GM23338 (cell line): Measurements from ENCODE around the gene MVP. TPM values are rescaled to one million over a fixed set of nuclear protein-coding genes. Genes with fewer than 3 reads are reported as not detected.
A peak's percentile ranks its signal among the peaks of the same experiment; 100 is the strongest.

Experiments used
- ATAC-seq: fragments of 200-7000 bp; cut with Tn5 transposase; 3 replicates; pipeline ENCODE4 v1.9.1; 2020
- DNase-seq: peaks from one replicate; pipeline ENCODE4 v3.0.0-alpha.2; 2015; ENCODE audit warnings: low spot score
- H2AFZ ChIP-seq: fragments of 200-600 bp; sonication (generic); 2 replicates; pipeline ENCODE4 v1.8.0; 2016; ENCODE audit warnings: antibody characterized with exemption, mild to moderate bottlenecking, moderate library complexity
- H3F3A ChIP-seq: fragments of 200-600 bp; sonication (generic); replicated peaks from 2 replicates; pipeline ENCODE4 v1.8.0; 2017; ENCODE audit warnings: antibody characterized with exemption, mixed run types, low read depth
- H3K27ac ChIP-seq: fragments of 200-600 bp; sonication (generic); 2 replicates; pipeline ENCODE4 v1.6.1; 2016; ENCODE audit warnings: low read depth
- H3K27me3 ChIP-seq: fragments of 200-600 bp; sonication (generic); 2 replicates; pipeline ENCODE4 v1.8.0; 2016; ENCODE audit warnings: mild to moderate bottlenecking, mixed run types, moderate library complexity; ENCODE audit not compliant: insufficient read depth
- H3K36me3 ChIP-seq: fragments of 200-600 bp; sonication (generic); 2 replicates; pipeline ENCODE4 v1.8.0; 2016; ENCODE audit warnings: mild to moderate bottlenecking; ENCODE audit not compliant: insufficient read depth
- H3K4me1 ChIP-seq: fragments of 200-600 bp; sonication (generic); 2 replicates; pipeline ENCODE4 v1.8.0; 2016; ENCODE audit warnings: mild to moderate bottlenecking, moderate library complexity; ENCODE audit not compliant: insufficient read depth
- H3K4me2 ChIP-seq: fragments of 200-600 bp; sonication (generic); 2 replicates; pipeline ENCODE4 v1.7.1; 2017; ENCODE audit warnings: mixed run types
- H3K4me3 ChIP-seq: fragments of 200-600 bp; sonication (generic); 2 replicates; pipeline ENCODE4 v1.6.1; 2016; ENCODE audit warnings: mixed run types
- H3K79me2 ChIP-seq: fragments of 200-600 bp; sonication (generic); replicated peaks from 2 replicates; pipeline ENCODE4 v1.8.0; 2017; ENCODE audit warnings: mild to moderate bottlenecking; ENCODE audit not compliant: insufficient read depth
- H3K9me2 ChIP-seq: fragments of 200-600 bp; sonication (generic); 2 replicates; pipeline ENCODE4 v1.8.0; 2017; ENCODE audit not compliant: insufficient read depth
- H4K20me1 ChIP-seq: fragments of 200-600 bp; sonication (generic); replicated peaks from 2 replicates; pipeline ENCODE4 v1.8.0; 2017; ENCODE audit warnings: mild to moderate bottlenecking; ENCODE audit not compliant: insufficient read depth
- H3K27ac Mint-ChIP-seq: 2 replicates; pipeline ENCODE4 v1.8.0; 2020; ENCODE audit warnings: inconsistent platforms, mild to moderate bottlenecking, moderate library complexity, mixed read lengths
- H3K27me3 Mint-ChIP-seq: 3 replicates; pipeline ENCODE4 v1.8.0; 2022; ENCODE audit warnings: low read depth, mild to moderate bottlenecking, moderate library complexity, mixed read lengths, inconsistent platforms; ENCODE audit not compliant: insufficient read depth, poor library complexity
- H3K36me3 Mint-ChIP-seq: 3 replicates; pipeline ENCODE4 v1.8.0; 2021; ENCODE audit warnings: low read depth, mild to moderate bottlenecking, inconsistent platforms, moderate library complexity, mixed read lengths
- H3K4me1 Mint-ChIP-seq: 3 replicates; pipeline ENCODE4 v1.8.0; 2020; ENCODE audit warnings: mild to moderate bottlenecking, inconsistent platforms, mixed read lengths
- H3K4me3 Mint-ChIP-seq: 3 replicates; pipeline ENCODE4 v1.8.0; 2021; ENCODE audit warnings: moderate library complexity, mild to moderate bottlenecking, inconsistent platforms, mixed read lengths
- H3K9me3 Mint-ChIP-seq: 3 replicates; pipeline ENCODE4 v1.8.0; 2020; ENCODE audit warnings: moderate library complexity, mild to moderate bottlenecking, inconsistent platforms, mixed read lengths
- EZH2 ChIP-seq: fragments of 200-600 bp; sonication (generic); IDR thresholded peaks from one replicate; pipeline ENCODE4 v1.8.0; 2017; ENCODE audit warnings: antibody characterized with exemption, mild to moderate bottlenecking, low read depth; ENCODE audit not compliant: unreplicated experiment
- EZH2phosphoT487 ChIP-seq: fragments of 200-600 bp; sonication (generic); IDR thresholded peaks from one replicate; pipeline ENCODE4 v1.8.1; 2018; ENCODE audit warnings: antibody characterized with exemption; ENCODE audit not compliant: unreplicated experiment
- NANOG ChIP-seq: IDR thresholded peaks from 2 replicates; pipeline ENCODE4 v1.6.1; 2016; ENCODE audit warnings: antibody characterized with exemption, borderline replicate concordance
- POLR2AphosphoS5 ChIP-seq: IDR thresholded peaks from 2 replicates; pipeline ENCODE4 v1.6.1; 2016; ENCODE audit warnings: antibody characterized with exemption, low read depth
- polyA plus RNA-seq: library from polyadenylated mRNA; unstranded; fragments of >200 nt; fragmentation: Nextera tagmentation; extraction: Ambion mirVana; gene quantifications from 2 replicates; pipeline ENCODE4 v1.2.1, GENCODE V29; 2016
- total RNA-seq: library from RNA; depleted of rRNA; stranded (reverse); fragments of >200 nt; shearing (Covaris generic); gene quantifications from 2 replicates; pipeline ENCODE4 v1.2.3, GENCODE V29; 2014
- TF ChIP-seq, protein P1 (sequence below), 2 experiments: fragments of 200-600 bp in 1 of 2; sonication (generic) in 1 of 2; conservative IDR thresholded peaks; 2 replicates each; pipeline versions ENCODE4 v1.5.1 to v1.6.1; 2016 to 2017; ENCODE audit warnings: antibody characterized with exemption in 2 of 2, low read depth in 2 of 2, mild to moderate bottlenecking in 2 of 2, moderate library complexity in 1 of 2
- TF ChIP-seq, protein P2 (sequence below): fragments of 250-450 bp; sonication (Bioruptor Pico); IDR thresholded peaks from 2 replicates; pipeline ENCODE4 v1.5.0; 2020; ENCODE audit warnings: mild to moderate bottlenecking, moderate library complexity
- TF ChIP-seq, protein P3 (sequence below): IDR thresholded peaks from one replicate; pipeline ENCODE4 v1.6.1; 2018; ENCODE audit warnings: antibody characterized with exemption; ENCODE audit not compliant: unreplicated experiment

MVP gene
- total and polyA plus RNA-seq, 2 experiments from 2014 or later: 1.4 to 3.7 TPM

DNA sequence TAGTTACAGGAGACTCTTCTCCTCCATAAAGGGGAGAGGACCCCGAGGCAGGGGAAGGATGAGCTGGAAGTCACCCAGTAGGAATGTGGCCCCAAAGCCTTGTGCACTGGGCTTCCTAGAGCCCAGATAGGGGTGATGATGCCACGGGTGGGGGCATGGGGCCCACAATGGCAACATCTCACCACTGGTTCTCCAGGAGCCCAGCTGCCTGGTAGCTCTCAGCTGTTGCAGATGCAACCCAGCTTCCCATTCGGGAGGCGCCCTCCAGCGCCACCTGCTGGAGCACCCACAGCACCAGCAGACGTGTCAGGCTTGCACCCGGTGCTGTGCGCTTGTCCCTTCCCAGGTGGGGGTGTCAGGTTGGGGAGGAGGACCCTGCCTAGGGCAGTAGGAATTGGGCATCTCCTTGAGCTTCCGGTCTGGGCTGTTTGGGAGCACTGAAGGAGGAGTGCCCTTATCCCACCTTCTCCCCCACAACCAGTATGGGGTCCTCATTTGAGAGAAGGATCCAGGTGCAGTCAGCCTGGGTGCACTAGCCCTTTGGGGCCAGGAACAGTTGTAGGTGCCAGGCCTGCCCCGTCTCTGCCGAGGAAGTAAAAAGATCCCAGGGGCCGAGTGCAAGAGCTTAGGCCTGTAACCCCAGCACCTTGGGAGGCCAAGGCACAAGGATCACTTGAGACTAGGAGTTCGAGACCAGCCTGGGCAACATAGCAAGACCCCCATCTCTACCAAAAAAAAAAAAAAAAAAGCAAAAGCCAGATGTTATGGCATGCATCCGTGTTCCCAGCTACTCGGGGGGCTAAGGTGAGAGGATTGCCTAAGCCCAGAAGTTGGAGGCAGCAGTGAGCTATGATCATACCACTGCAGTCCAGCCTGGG is 28.4 kb downstream of the MVP start:
- Histone ChIP-seq H3K4me1 (no peaks in the 10 kb centered on the region), H3K27ac (no peak overlapping the region), H3K79me2 (no peaks in the 10 kb centered on the region), H3K4me3 (no peak overlapping the region), H3K27me3 (no peaks in the 10 kb centered on the region), H4K20me1 (no peaks in the 10 kb centered on the region), H3K4me2 (no peak overlapping the region), H3F3A (0 out of 2 replicates have a peak, but pooled peaks cover 3% of the 10 kb centered on the region), H3K9me2 (no peaks in the 10 kb centered on the region), H2AFZ (no peak overlapping the region), H3K36me3 (no peaks in the 10 kb centered on the region)
- Mint-ChIP-seq H3K9me3 (no peaks in the 10 kb centered on the region; the same call in 2 of the 3 replicates), H3K4me1 (peaks cover 13% of the 10 kb centered on the region), H3K4me3 (no peak overlapping the region), H3K27me3 (peaks cover 3% of the 10 kb centered on the region), H3K27ac (no peak overlapping the region), H3K36me3 (no peaks in the 10 kb centered on the region; the same call in 2 of the 3 replicates)
- peak; percentile 78 for DNase-seq
- ATAC-seq: peak; percentile 93
- no peak for TF ChIP-seq POLR2AphosphoS5
- TF ChIP-seq, protein P1, sequence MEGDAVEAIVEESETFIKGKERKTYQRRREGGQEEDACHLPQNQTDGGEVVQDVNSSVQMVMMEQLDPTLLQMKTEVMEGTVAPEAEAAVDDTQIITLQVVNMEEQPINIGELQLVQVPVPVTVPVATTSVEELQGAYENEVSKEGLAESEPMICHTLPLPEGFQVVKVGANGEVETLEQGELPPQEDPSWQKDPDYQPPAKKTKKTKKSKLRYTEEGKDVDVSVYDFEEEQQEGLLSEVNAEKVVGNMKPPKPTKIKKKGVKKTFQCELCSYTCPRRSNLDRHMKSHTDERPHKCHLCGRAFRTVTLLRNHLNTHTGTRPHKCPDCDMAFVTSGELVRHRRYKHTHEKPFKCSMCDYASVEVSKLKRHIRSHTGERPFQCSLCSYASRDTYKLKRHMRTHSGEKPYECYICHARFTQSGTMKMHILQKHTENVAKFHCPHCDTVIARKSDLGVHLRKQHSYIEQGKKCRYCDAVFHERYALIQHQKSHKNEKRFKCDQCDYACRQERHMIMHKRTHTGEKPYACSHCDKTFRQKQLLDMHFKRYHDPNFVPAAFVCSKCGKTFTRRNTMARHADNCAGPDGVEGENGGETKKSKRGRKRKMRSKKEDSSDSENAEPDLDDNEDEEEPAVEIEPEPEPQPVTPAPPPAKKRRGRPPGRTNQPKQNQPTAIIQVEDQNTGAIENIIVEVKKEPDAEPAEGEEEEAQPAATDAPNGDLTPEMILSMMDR (conservative IDR thresholded peaks at IDR 0.05; ENCODE audit: low read depth in 2 of 2): peak; percentile 89 to 98

DNA sequence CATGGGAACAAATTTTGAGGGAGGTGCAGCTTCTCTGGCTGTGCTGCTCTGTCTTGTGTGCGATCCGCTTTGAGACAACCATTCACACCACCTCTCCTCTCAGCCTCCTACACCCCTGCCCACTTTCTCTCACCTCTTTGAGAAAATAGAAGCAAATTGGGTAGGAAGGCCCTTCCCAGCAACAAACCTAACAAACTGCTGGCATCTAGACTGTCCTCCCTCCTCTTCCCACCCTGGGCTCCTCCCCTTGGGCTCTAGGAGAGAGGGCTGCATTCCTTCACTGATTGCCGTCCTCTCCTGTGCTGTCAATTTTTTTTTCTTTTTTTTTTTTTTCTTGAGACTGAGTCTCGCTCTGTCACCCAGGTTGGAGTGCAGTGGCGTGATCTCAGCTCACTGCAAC is 29.2 kb downstream of the MVP start:
- Histone ChIP-seq H3K4me2 (peak overlapping the region; percentile 6; the same call in 1 of the 2 replicates), H2AFZ (peak overlapping the region; percentile 35; the same call in 1 of the 2 replicates), H3K4me1 (no peaks in the 10 kb centered on the region), H3K9me2 (no peaks in the 10 kb centered on the region), H3F3A (0 out of 2 replicates have a peak, but pooled peaks cover 3% of the 10 kb centered on the region), H3K27me3 (no peaks in the 10 kb centered on the region), H3K79me2 (no peaks in the 10 kb centered on the region), H3K27ac (no peak overlapping the region), H3K4me3 (no peak overlapping the region), H3K36me3 (no peaks in the 10 kb centered on the region), H4K20me1 (no peaks in the 10 kb centered on the region)
- peak; percentile 64 for ATAC-seq
- Mint-ChIP-seq H3K4me3 (no peak overlapping the region), H3K9me3 (no peaks in the 10 kb centered on the region; the same call in 2 of the 3 replicates), H3K27me3 (peaks cover 3% of the 10 kb centered on the region), H3K27ac (peak overlapping the region; percentile 30; the same call in 1 of the 2 replicates), H3K36me3 (no peaks in the 10 kb centered on the region; the same call in 2 of the 3 replicates), H3K4me1 (peaks cover 13% of the 10 kb centered on the region)
- DNase-seq: peak; percentile 58
- TF ChIP-seq, protein P2, sequence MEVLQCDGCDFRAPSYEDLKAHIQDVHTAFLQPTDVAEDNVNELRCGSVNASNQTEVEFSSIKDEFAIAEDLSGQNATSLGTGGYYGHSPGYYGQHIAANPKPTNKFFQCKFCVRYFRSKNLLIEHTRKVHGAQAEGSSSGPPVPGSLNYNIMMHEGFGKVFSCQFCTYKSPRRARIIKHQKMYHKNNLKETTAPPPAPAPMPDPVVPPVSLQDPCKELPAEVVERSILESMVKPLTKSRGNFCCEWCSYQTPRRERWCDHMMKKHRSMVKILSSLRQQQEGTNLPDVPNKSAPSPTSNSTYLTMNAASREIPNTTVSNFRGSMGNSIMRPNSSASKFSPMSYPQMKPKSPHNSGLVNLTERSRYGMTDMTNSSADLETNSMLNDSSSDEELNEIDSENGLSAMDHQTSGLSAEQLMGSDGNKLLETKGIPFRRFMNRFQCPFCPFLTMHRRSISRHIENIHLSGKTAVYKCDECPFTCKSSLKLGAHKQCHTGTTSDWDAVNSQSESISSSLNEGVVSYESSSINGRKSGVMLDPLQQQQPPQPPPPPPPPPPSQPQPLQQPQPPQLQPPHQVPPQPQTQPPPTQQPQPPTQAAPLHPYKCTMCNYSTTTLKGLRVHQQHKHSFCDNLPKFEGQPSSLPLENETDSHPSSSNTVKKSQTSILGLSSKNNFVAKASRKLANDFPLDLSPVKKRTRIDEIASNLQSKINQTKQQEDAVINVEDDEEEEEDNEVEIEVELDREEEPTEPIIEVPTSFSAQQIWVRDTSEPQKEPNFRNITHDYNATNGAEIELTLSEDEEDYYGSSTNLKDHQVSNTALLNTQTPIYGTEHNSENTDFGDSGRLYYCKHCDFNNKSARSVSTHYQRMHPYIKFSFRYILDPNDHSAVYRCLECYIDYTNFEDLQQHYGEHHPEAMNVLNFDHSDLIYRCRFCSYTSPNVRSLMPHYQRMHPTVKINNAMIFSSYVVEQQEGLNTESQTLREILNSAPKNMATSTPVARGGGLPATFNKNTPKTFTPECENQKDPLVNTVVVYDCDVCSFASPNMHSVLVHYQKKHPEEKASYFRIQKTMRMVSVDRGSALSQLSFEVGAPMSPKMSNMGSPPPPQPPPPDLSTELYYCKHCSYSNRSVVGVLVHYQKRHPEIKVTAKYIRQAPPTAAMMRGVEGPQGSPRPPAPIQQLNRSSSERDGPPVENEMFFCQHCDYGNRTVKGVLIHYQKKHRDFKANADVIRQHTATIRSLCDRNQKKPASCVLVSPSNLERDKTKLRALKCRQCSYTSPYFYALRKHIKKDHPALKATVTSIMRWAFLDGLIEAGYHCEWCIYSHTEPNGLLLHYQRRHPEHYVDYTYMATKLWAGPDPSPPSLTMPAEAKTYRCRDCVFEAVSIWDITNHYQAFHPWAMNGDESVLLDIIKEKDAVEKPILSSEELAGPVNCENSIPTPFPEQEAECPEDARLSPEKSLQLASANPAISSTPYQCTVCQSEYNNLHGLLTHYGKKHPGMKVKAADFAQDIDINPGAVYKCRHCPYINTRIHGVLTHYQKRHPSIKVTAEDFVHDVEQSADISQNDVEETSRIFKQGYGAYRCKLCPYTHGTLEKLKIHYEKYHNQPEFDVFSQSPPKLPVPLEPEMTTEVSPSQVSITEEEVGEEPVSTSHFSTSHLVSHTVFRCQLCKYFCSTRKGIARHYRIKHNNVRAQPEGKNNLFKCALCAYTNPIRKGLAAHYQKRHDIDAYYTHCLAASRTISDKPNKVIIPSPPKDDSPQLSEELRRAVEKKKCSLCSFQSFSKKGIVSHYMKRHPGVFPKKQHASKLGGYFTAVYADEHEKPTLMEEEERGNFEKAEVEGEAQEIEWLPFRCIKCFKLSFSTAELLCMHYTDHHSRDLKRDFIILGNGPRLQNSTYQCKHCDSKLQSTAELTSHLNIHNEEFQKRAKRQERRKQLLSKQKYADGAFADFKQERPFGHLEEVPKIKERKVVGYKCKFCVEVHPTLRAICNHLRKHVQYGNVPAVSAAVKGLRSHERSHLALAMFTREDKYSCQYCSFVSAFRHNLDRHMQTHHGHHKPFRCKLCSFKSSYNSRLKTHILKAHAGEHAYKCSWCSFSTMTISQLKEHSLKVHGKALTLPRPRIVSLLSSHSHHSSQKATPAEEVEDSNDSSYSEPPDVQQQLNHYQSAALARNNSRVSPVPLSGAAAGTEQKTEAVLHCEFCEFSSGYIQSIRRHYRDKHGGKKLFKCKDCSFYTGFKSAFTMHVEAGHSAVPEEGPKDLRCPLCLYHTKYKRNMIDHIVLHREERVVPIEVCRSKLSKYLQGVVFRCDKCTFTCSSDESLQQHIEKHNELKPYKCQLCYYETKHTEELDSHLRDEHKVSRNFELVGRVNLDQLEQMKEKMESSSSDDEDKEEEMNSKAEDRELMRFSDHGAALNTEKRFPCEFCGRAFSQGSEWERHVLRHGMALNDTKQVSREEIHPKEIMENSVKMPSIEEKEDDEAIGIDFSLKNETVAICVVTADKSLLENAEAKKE (CRISPR knock-in tag): no peak
- TF ChIP-seq EZH2phosphoT487: no peak
- TF ChIP-seq, protein P3, sequence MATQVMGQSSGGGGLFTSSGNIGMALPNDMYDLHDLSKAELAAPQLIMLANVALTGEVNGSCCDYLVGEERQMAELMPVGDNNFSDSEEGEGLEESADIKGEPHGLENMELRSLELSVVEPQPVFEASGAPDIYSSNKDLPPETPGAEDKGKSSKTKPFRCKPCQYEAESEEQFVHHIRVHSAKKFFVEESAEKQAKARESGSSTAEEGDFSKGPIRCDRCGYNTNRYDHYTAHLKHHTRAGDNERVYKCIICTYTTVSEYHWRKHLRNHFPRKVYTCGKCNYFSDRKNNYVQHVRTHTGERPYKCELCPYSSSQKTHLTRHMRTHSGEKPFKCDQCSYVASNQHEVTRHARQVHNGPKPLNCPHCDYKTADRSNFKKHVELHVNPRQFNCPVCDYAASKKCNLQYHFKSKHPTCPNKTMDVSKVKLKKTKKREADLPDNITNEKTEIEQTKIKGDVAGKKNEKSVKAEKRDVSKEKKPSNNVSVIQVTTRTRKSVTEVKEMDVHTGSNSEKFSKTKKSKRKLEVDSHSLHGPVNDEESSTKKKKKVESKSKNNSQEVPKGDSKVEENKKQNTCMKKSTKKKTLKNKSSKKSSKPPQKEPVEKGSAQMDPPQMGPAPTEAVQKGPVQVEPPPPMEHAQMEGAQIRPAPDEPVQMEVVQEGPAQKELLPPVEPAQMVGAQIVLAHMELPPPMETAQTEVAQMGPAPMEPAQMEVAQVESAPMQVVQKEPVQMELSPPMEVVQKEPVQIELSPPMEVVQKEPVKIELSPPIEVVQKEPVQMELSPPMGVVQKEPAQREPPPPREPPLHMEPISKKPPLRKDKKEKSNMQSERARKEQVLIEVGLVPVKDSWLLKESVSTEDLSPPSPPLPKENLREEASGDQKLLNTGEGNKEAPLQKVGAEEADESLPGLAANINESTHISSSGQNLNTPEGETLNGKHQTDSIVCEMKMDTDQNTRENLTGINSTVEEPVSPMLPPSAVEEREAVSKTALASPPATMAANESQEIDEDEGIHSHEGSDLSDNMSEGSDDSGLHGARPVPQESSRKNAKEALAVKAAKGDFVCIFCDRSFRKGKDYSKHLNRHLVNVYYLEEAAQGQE: no peak
- TF ChIP-seq EZH2: no peak
- TF ChIP-seq NANOG: no peak
- TF ChIP-seq POLR2AphosphoS5: no peak
